Right lobe of liver (tissue), 6 donors: ENCODE data around the gene CLEC1A. TPM values are rescaled to one million over a fixed set of nuclear protein-coding genes. Genes with fewer than 3 reads are reported as not detected.

Source experiments
- ATAC-seq, 4 donors: fragments of 200-7000 bp; cut with Tn5 transposase; one replicate each; pipeline ENCODE4 v1.9.1; 2020; ENCODE audit warnings: mild to moderate bottlenecking in 4 of 4, moderate library complexity in 4 of 4
- DNase-seq, 3 donors: peaks; one replicate each; pipeline ENCODE4 v3.0.0-alpha.2; 2020
- H3K27ac ChIP-seq, 3 donors: fragments of 200-600 bp; one replicate each; pipeline ENCODE4 v1.8.0; 2022
- H3K27me3 ChIP-seq, 2 donors: fragments of 200-600 bp; one replicate each; pipeline ENCODE4 v1.8.0; 2022
- H3K36me3 ChIP-seq, 4 donors: fragments of 200-600 bp; sonication (generic) in 1 of 4; one replicate each; pipeline versions ENCODE4 v1.5.1 to v1.8.0; 2017 to 2022; ENCODE audit warnings: control low read depth in 1 of 4
- H3K4me1 ChIP-seq, 4 donors: fragments of 200-600 bp; sonication (generic) in 1 of 4; one replicate each; pipeline versions ENCODE4 v1.5.1 to v1.8.0; 2017 to 2022; ENCODE audit warnings: control low read depth in 1 of 4
- H3K4me3 ChIP-seq, 3 donors: fragments of 200-600 bp; one replicate each; pipeline ENCODE4 v1.8.0; 2022
- H3K9me3 ChIP-seq, 4 donors: fragments of 200-600 bp; sonication (generic) in 1 of 4; one replicate each; pipeline versions ENCODE4 v1.5.1 to v1.8.0; 2017 to 2022; ENCODE audit warnings: control low read depth in 1 of 4
- CTCF ChIP-seq, 4 donors: fragments of 200-600 bp in 3 of 4; fragments of 450-650 bp in 1 of 4; IDR thresholded peaks; one replicate each; pipeline versions ENCODE4 v1.5.1 to v1.8.0; 2016 to 2022; ENCODE audit warnings: antibody characterized with exemption in 4 of 4, mild to moderate bottlenecking in 2 of 4
- POLR2A ChIP-seq: fragments of 450-650 bp; IDR thresholded peaks from one replicate; pipeline ENCODE4 v1.6.1; 2017; ENCODE audit warnings: antibody characterized with exemption, mild to moderate bottlenecking
- WGBS: methylation state at CpG from one replicate; pipeline ENCODE4 v1.1.6; 2018; ENCODE audit warnings: low coverage, low lambda C conversion rate; ENCODE audit not compliant: insufficient coverage; ENCODE audit errors: missing lambda C conversion rate; 5-methylcytosine and 5-hydroxymethylcytosine counted together
- intact Hi-C, 2 donors: fragments of 100-400 bp; cut with DNase I; formaldehyde crosslinking; loops; one replicate each; pipeline versions ENCODE4 v1.11.2 to v1.14.1; 2022
- total RNA-seq, 6 experiments: library from RNA; depleted of rRNA in 2 of 6; stranded (reverse); fragments of >200 nt in 2 of 6; fragmentation: NEBNext Ultra II Directional in 3 of 6; extraction: Animal tissue kit (Norgen Biotek cat#: 25700) in 3 of 6; gene quantifications; one replicate each; pipeline versions ENCODE4 v1.1.0 to v1.2.4, GENCODE V29; 2016 to 2023
- donor health status: DM: no; HTN: yes; CAD: no.
- donor health status: DM: no; HTN: no; CAD: no.
- donor health status: DM: no; HTN: no; CAD: no.
- donor health status: DM: no; HTN: yes; CAD: no.
- donor health status: DM: no; HTN: yes; CAD: no.

The CLEC1A gene
- total RNA-seq, 6 experiments from 2014 or later: 0.49 to 2.5 (median 0.71) TPM

- 66% methylated on average over 3 of the region's 3 CpGs for WGBS
- DNase-seq: no peak
- H3K4me3 ChIP-seq: no peak overlapping the region
- ATAC-seq: no peak
- no peaks in the 10 kb centered on the region for H3K9me3 ChIP-seq
- intact Hi-C loops: no loop called here
- no peak overlapping the region for H3K27ac ChIP-seq
- H3K4me1 ChIP-seq: no peaks in the 10 kb centered on the region
- TF ChIP-seq POLR2A (no peak), CTCF (IDR thresholded peaks at IDR 0.05) (no peak)
- no peaks in the 10 kb centered on the region for H3K27me3 ChIP-seq
- H3K36me3 ChIP-seq: no peaks in the 10 kb centered on the region
Observed at GRCh38 chr12:10048526-10048925, 50.3 kb downstream of the CLEC1A start.

- Histone ChIP-seq H3K4me3 (no peak overlapping the region), H3K27ac (no peak overlapping the region), H3K4me1 (no peaks in the 10 kb centered on the region), H3K27me3 (no peaks in the 10 kb centered on the region), H3K36me3 (no peaks in the 10 kb centered on the region), H3K9me3 (no peaks in the 10 kb centered on the region)
- ATAC-seq (no peak), DNase-seq (no peak)
- TF ChIP-seq CTCF (IDR thresholded peaks at IDR 0.05) (no peak), POLR2A (no peak)
- intact Hi-C loops: no loop called here
Observed at GRCh38 chr12:10042167-10042566, 56.6 kb downstream of the CLEC1A start.

- TF ChIP-seq CTCF (IDR thresholded peaks at IDR 0.05) (peak; percentile 57 to 64 (median 59)), POLR2A (no peak)
- Histone ChIP-seq H3K36me3 (no peaks in the 10 kb centered on the region), H3K9me3 (no peaks in the 10 kb centered on the region), H3K4me1 (no peaks in the 10 kb centered on the region), H3K27ac (no peak overlapping the region), H3K27me3 (no peaks in the 10 kb centered on the region), H3K4me3 (no peak overlapping the region)
- peak; percentile 42 to 75 (median 60) for ATAC-seq
- DNase-seq: no peak
- WGBS: 33% methylated on average over 1 of the region's 1 CpG
- intact Hi-C loops: loop anchor here in 1 of 2 donors (10.0 kb wide), 1 partner anchor 101 kb away; the partner anchor contains the start of gene CLEC7A
Observed at GRCh38 chr12:10033783-10034545, 64.8 kb downstream of the CLEC1A start.

- Histone ChIP-seq H3K36me3 (no peaks in the 10 kb centered on the region), H3K27ac (no peak overlapping the region), H3K4me1 (no peaks in the 10 kb centered on the region), H3K9me3 (no peaks in the 10 kb centered on the region), H3K4me3 (no peak overlapping the region), H3K27me3 (no peaks in the 10 kb centered on the region)
- 72% methylated on average over 5 of the region's 5 CpGs for WGBS
- no peak for DNase-seq
- intact Hi-C loops: loop anchor here in 1 of 2 donors (10.0 kb wide), 1 partner anchor 103 kb away; the partner anchor contains the start of gene CLEC7A
- peak in 1 of 4 donors; percentile 57 for ATAC-seq
- TF ChIP-seq CTCF (IDR thresholded peaks at IDR 0.05) (no peak), POLR2A (no peak)
Observed at GRCh38 chr12:10031771-10032175, 67.0 kb downstream of the CLEC1A start.
